HepG2 (cell line): ENCODE data around the gene MRPL58. TPM values are rescaled to one million over a fixed set of nuclear protein-coding genes. Genes with fewer than 3 reads are reported as not detected.

Experiments
- ATF1 ChIP-seq: IDR thresholded peaks from 2 replicates; pipeline ENCODE4 v1.6.1; 2016; ENCODE audit warnings: mild to moderate bottlenecking, control low read depth
- BORCS8-MEF2B ChIP-seq: sonication (generic); formaldehyde crosslinking; IDR thresholded peaks from 2 replicates; pipeline ENCODE4 v1.8.0; 2022; ENCODE audit warnings: mild to moderate bottlenecking, missing genetic modification reagents
- FOXJ3 ChIP-seq: sonication (generic); formaldehyde crosslinking; IDR thresholded peaks from 2 replicates; pipeline ENCODE4 v1.4.0; 2020; ENCODE audit warnings: missing genetic modification reagents, mild to moderate bottlenecking, borderline replicate concordance
- FOXP1 ChIP-seq, 2 experiments: fragments of 450-650 bp in 1 of 2; IDR thresholded peaks; 2 replicates each; pipeline ENCODE4 v1.6.1; 2017 to 2018; ENCODE audit warnings: antibody characterized with exemption in 1 of 2
- HDAC2 ChIP-seq: sonication (generic); formaldehyde crosslinking; IDR thresholded peaks from 2 replicates; pipeline ENCODE4 v1.4.0; 2020; ENCODE audit warnings: missing genetic modification reagents
- HNRNPL ChIP-seq: fragments of 200-400 bp; formaldehyde crosslinking; IDR thresholded peaks from 2 replicates; pipeline ENCODE4 v1.6.1; 2017; ENCODE audit warnings: mild to moderate bottlenecking, low read depth, low read length
- HOXA5 ChIP-seq: sonication (generic); formaldehyde crosslinking; IDR thresholded peaks from 2 replicates; pipeline ENCODE4 v1.4.0; 2020; ENCODE audit warnings: missing genetic modification reagents
- IKZF1 ChIP-seq: fragments of 450-650 bp; IDR thresholded peaks from 2 replicates; pipeline ENCODE4 v1.7.1; 2016
- ISX ChIP-seq: sonication (generic); formaldehyde crosslinking; conservative IDR thresholded peaks from 2 replicates; pipeline ENCODE4 v1.5.0; 2020; ENCODE audit warnings: missing genetic modification reagents
- MEF2D ChIP-seq: sonication (generic); formaldehyde crosslinking; IDR thresholded peaks from 2 replicates; pipeline ENCODE4 v1.5.1; 2020; ENCODE audit warnings: mild to moderate bottlenecking, missing genetic modification reagents
- MTA1 ChIP-seq: sonication (generic); formaldehyde crosslinking; IDR thresholded peaks from 2 replicates; pipeline ENCODE4 v1.4.0; 2020; ENCODE audit warnings: missing genetic modification reagents, mild to moderate bottlenecking, borderline replicate concordance
- NFKB2 ChIP-seq: sonication (generic); formaldehyde crosslinking; IDR thresholded peaks from 2 replicates; pipeline ENCODE4 v1.4.0; 2020; ENCODE audit warnings: missing genetic modification reagents, borderline replicate concordance
- RBAK ChIP-seq: sonication (generic); formaldehyde crosslinking; IDR thresholded peaks from 2 replicates; pipeline ENCODE4 v1.5.1; 2020; ENCODE audit warnings: mild to moderate bottlenecking, missing genetic modification reagents
- ZBTB3 ChIP-seq: sonication (generic); formaldehyde crosslinking; IDR thresholded peaks from 2 replicates; pipeline ENCODE4 v1.4.0; 2020; ENCODE audit warnings: low read depth, mild to moderate bottlenecking, moderate library complexity, missing genetic modification reagents, borderline replicate concordance
- ZIK1 ChIP-seq: sonication (generic); formaldehyde crosslinking; IDR thresholded peaks from 2 replicates; pipeline ENCODE4 v1.5.0; 2020; ENCODE audit warnings: mild to moderate bottlenecking, low read depth, missing genetic modification reagents, borderline replicate concordance
- ZKSCAN8 ChIP-seq: IDR thresholded peaks from 2 replicates; pipeline ENCODE4 v1.6.1; 2016; ENCODE audit warnings: borderline replicate concordance, missing genetic modification reagents, missing compliant biosample characterization
- ZNF234 ChIP-seq: sonication (generic); formaldehyde crosslinking; conservative IDR thresholded peaks from 2 replicates; pipeline ENCODE4 v1.5.1; 2020; ENCODE audit warnings: mild to moderate bottlenecking, missing genetic modification reagents
- ZNF546 ChIP-seq: sonication (generic); formaldehyde crosslinking; conservative IDR thresholded peaks from 2 replicates; pipeline ENCODE4 v1.8.1; 2023; ENCODE audit warnings: mild to moderate bottlenecking, missing genetic modification reagents
- ZNF550 ChIP-seq: sonication (generic); formaldehyde crosslinking; IDR thresholded peaks from 2 replicates; pipeline ENCODE4 v1.4.0; 2020; ENCODE audit warnings: mild to moderate bottlenecking, missing genetic modification reagents, borderline replicate concordance
- ZNF556 ChIP-seq: sonication (generic); formaldehyde crosslinking; IDR thresholded peaks from 2 replicates; pipeline ENCODE4 v1.4.0; 2020; ENCODE audit warnings: mild to moderate bottlenecking, missing genetic modification reagents, borderline replicate concordance
- ZNF619 ChIP-seq: sonication (generic); formaldehyde crosslinking; IDR thresholded peaks from 2 replicates; pipeline ENCODE4 v1.4.0; 2020; ENCODE audit warnings: mild to moderate bottlenecking, missing genetic modification reagents
- ZSCAN22 ChIP-seq: sonication (generic); formaldehyde crosslinking; IDR thresholded peaks from 2 replicates; pipeline ENCODE4 v1.4.0; 2020; ENCODE audit warnings: mild to moderate bottlenecking, missing genetic modification reagents
- polyA plus RNA-seq, 8 experiments: library from polyadenylated mRNA; depleted of rRNA in 3 of 8; stranded (reverse) in 7 of 8; unstranded in 1 of 8; fragments of >200 nt; fragmentation: Illumina TruSeq in 4 of 8; extraction: Trizol in 4 of 8; gene quantifications; 2 replicates each; pipeline versions ENCODE4 v1.2.1 to v1.2.3, GENCODE V29; 2011 to 2016; ENCODE audit warnings: low read depth in 4 of 8, missing spikeins in 1 of 8, mixed read lengths in 1 of 8; ENCODE audit not compliant: insufficient read depth in 1 of 8
- total RNA-seq, 5 experiments: library from RNA; depleted of rRNA; stranded (reverse); fragments of >200 nt; fragmentation: Illumina TruSeq; extraction: Trizol; gene quantifications; 2 replicates each; pipeline ENCODE4 v1.2.3, GENCODE V29; 2016; ENCODE audit warnings: low read depth in 1 of 5
- TF ChIP-seq, protein P1 (sequence below): sonication (generic); formaldehyde crosslinking; conservative IDR thresholded peaks from 2 replicates; pipeline ENCODE4 v1.8.0; 2022; ENCODE audit warnings: missing genetic modification reagents

Gene MRPL58
- total and polyA plus RNA-seq, 2 of the 13 experiments (the other 11 are each of a cell fraction or from before 2014, with no cell fraction given): 44.9 to 68.9 TPM

DNA sequence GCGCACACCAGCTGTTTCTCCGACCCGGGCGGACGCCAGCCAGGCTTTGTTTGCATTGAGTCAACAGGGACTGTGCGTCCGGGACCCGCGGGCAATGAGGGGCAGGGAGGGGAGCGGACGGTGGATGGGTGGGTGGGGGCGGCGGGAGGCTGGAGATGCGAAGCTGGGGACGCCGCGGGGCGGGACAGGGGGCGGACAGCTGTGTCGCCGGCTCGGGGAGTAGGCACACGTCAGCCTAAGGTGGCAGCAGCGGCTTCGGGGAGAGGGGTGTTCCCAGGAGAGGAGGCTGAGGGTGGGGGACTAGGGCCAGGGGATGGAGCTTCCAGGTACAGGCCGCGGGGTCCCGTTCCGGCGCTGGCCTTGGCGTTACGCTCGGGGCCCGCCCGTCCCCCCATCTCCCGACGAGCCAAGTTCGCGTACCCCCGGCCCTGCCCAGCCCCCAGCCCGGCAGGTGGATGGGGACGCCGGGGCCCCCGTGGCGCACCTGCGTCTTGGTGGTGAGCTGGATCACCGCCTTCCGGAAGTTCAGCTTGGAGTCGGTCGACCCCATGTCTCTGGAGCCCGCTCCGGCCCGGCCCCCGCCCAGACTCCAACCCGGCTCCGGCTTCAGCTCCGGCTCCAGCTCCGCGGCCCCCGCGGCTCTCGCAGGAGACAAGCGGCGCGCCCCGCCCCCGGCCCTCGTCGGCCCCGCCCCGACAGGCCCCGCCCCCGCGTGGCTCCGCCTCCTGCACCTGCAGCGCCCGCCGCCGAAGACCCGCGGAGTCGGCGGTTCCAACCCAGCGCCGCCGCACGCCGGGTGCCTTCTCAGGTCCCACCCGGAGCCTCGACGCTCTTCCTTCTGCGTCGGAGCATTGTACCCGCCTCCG, 40.1 kb upstream of the MRPL58 start, which contains the start of gene HID1 (continued):
- no peak for TF ChIP-seq IKZF1
- no peak for TF ChIP-seq ZNF234 (CRISPR knock-in tag)
- no peak for TF ChIP-seq ZBTB3 (CRISPR knock-in tag)
- 0 out of 2 replicates have a peak, but pooled peaks have one; percentile 13 for TF ChIP-seq BORCS8-MEF2B (CRISPR knock-in tag)
- peak; percentile 93; the same call in 1 of the 2 replicates for TF ChIP-seq HNRNPL
- TF ChIP-seq MTA1 (CRISPR knock-in tag): 0 out of 2 replicates have a peak, but pooled peaks have one; percentile 67
- TF ChIP-seq ZNF619: no peak
- TF ChIP-seq ZSCAN22 (CRISPR knock-in tag): no peak
- TF ChIP-seq NFKB2: no peak
- TF ChIP-seq ZIK1 (CRISPR knock-in tag): 0 out of 2 replicates have a peak, but pooled peaks have one; percentile 46
- no peak for TF ChIP-seq FOXJ3
- no peak for TF ChIP-seq ATF1 (CRISPR knock-in tag)
- 0 out of 2 replicates have a peak, but pooled peaks have one; percentile 56 for TF ChIP-seq ISX
- no peak; the same call in 1 of the 2 replicates for TF ChIP-seq ZNF546 (CRISPR knock-in tag)
- TF ChIP-seq FOXP1 (IDR thresholded peaks at IDR 0.05): no peak
- TF ChIP-seq FOXP1 (CRISPR knock-in tag; IDR thresholded peaks at IDR 0.05): peak; percentile 47; the same call in 1 of the 2 replicates
- peak; percentile 76 for TF ChIP-seq HDAC2 (CRISPR knock-in tag)
- no peak for TF ChIP-seq MEF2D (CRISPR knock-in tag)
- TF ChIP-seq ZNF550: no peak
- TF ChIP-seq ZKSCAN8 (CRISPR knock-in tag): no peak
- no peak for TF ChIP-seq ZNF556 (CRISPR knock-in tag)
- TF ChIP-seq, protein P1, sequence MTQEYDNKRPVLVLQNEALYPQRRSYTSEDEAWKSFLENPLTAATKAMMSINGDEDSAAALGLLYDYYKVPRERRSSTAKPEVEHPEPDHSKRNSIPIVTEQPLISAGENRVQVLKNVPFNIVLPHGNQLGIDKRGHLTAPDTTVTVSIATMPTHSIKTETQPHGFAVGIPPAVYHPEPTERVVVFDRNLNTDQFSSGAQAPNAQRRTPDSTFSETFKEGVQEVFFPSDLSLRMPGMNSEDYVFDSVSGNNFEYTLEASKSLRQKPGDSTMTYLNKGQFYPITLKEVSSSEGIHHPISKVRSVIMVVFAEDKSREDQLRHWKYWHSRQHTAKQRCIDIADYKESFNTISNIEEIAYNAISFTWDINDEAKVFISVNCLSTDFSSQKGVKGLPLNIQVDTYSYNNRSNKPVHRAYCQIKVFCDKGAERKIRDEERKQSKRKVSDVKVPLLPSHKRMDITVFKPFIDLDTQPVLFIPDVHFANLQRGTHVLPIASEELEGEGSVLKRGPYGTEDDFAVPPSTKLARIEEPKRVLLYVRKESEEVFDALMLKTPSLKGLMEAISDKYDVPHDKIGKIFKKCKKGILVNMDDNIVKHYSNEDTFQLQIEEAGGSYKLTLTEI: no peak
- peak; percentile 16; the same call in 1 of the 2 replicates for TF ChIP-seq HOXA5 (CRISPR knock-in tag)
- no peak for TF ChIP-seq RBAK (CRISPR knock-in tag)
- TF ChIP-seq, all 625 proteins: peak for 158
